Measurements from ENCODE around the gene GPRASP1. TPM values are rescaled to one million over a fixed set of nuclear protein-coding genes. Genes with fewer than 3 reads are reported as not detected.

Gene GPRASP1
- total RNA-seq, 4 donors from 2014 or later = 18.7 to 49.9 (median 22.6) TPM

GRCh38 chrX:102697494-102697893, 46.2 kb downstream of the GPRASP1 start:
- Histone ChIP-seq H3K4me1 (no peaks in the 10 kb centered on the region), H3K4me3 (no peak overlapping the region), H3K36me3 (no peaks in the 10 kb centered on the region), H3K9me3 (no peaks in the 10 kb centered on the region), H3K27me3 (no peaks in the 10 kb centered on the region), H3K27ac (no peak overlapping the region)
- intact Hi-C loops (cut with DNase I; ENCODE audit: low total_unique reads) = no loop called here
- DNase-seq = no peak
- no peak for TF ChIP-seq CTCF (IDR thresholded peaks at IDR 0.05)
- TF ChIP-seq POLR2A (IDR thresholded peaks at IDR 0.05) = no peak

Small RNAs within 50 kb of the gene (small RNA-seq; reads per million reads assigned to genes)
- gene RNU6-589P = not detected

Other genes with a start within 250 kb of the GPRASP1 start
- gene NXF2B, start 211.5 kb upstream of the GPRASP1 start, total RNA-seq = not detected
- gene TCP11X2, start 179.7 kb upstream of the GPRASP1 start, total RNA-seq = under 1 TPM in 1 of 4 donors, not detected in 3; 0.48 TPM
- gene TMSB15A, start 134.7 kb upstream of the GPRASP1 start, total RNA-seq = 10 to 100 TPM in 1 of 4 donors, 1 to 10 TPM in 1, under 1 TPM in 1, not detected in 1; 0.88 to 12.7 (median 4.7) TPM
- 10 to 100 TPM in 2 of 4 donors, 1 to 10 TPM in 2; 8.8 to 27.7 (median 12.5) TPM for gene ARMCX5, start 52.0 kb upstream of the GPRASP1 start, total RNA-seq
- 10 to 100 TPM in 2 of 4 donors, 1 to 10 TPM in 2; 7.1 to 99.6 (median 20.3) TPM for gene GPRASP2, start 61.0 kb downstream of the GPRASP1 start, total RNA-seq
- 10 to 100 TPM in 2 of 4 donors, 1 to 10 TPM in 2; 2.4 to 26.2 (median 11.9) TPM for gene GPRASP3, start 69.3 kb downstream of the GPRASP1 start, total RNA-seq